Mucosa of stomach (tissue), 1 donor: ENCODE results near the gene SPOUT1.
"Not testable (repeated sequence)": the region's sequence is repeated elsewhere in the genome, so short reads cannot be mapped to it uniquely, and the experiment has no call there.

Experiments used
- H3K27me3 ChIP-seq: one replicate; pipeline ENCODE4 v1.7.0; 2013; ENCODE audit warnings: mild to moderate bottlenecking, low read length; ENCODE audit not compliant: control insufficient read depth, insufficient read depth
- H3K36me3 ChIP-seq: one replicate; pipeline ENCODE4 v1.7.0; 2013; ENCODE audit warnings: low read length; ENCODE audit not compliant: control insufficient read depth, insufficient read depth
- H3K4me1 ChIP-seq: one replicate; pipeline ENCODE4 v1.7.0; 2013; ENCODE audit warnings: mild to moderate bottlenecking, low read length; ENCODE audit not compliant: control insufficient read depth, insufficient read depth
- H3K4me3 ChIP-seq: one replicate; pipeline ENCODE4 v1.7.0; 2013; ENCODE audit warnings: low read length
- H3K9ac ChIP-seq: one replicate; pipeline ENCODE4 v1.7.0; 2013; ENCODE audit warnings: mild to moderate bottlenecking, low read length, moderate library complexity
- H3K9me3 ChIP-seq: one replicate; pipeline ENCODE4 v1.7.0; 2013; ENCODE audit warnings: mild to moderate bottlenecking, low read length, moderate library complexity; ENCODE audit not compliant: control insufficient read depth
- donor health status: Pancreatic carcinoma.

SPOUT1 gene

GRCh38 chr9:128829477-128830251 is at the start of gene SPOUT1:
TSS of gene SPOUT1 (minus strand) at chr9:128829794. CDS start at chr9:128829780, 14 bp downstream.
- H3K36me3 ChIP-seq: no peaks in the 10 kb centered on the region
- H3K9me3 ChIP-seq: no peaks in the 10 kb centered on the region
- H3K4me1 ChIP-seq: peaks cover 15% of the 10 kb centered on the region
- no peaks in the 10 kb centered on the region for H3K27me3 ChIP-seq
- peak within 1 kb of the TSS; percentile 87 for H3K9ac ChIP-seq
- peak within 1 kb of the TSS; percentile 89 for H3K4me3 ChIP-seq

DNA sequence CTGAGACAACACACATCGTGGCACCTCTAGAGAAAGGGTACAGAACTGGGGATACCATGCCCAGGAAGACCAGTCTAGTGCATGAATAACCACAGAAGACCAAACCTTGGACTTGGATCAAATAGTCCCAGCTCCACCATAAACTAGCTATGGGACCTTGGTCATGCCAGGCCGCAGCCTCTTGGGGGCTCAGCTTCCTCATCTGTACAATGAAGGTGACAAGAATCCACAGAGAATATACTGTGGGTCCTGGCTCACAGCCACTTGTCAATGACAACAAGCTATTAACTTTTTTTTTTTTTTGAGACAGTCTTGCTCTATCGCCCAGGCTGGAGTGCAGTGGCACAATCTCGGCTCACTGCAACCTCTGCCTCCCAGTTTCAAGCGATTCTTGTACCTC is 48.3 kb upstream of the SPOUT1 start:
- Histone ChIP-seq H3K4me1 (peaks cover 13% of the 10 kb centered on the region), H3K27me3 (no peaks in the 10 kb centered on the region), H3K36me3 (no peaks in the 10 kb centered on the region), H3K9me3 (no peaks in the 10 kb centered on the region), H3K9ac (no peak overlapping the region), H3K4me3 (no peak overlapping the region)

- not testable (repeated sequence) for H3K4me3 ChIP-seq, H3K9me3 ChIP-seq, H3K9ac ChIP-seq, H3K27me3 ChIP-seq, H3K4me1 ChIP-seq, H3K36me3 ChIP-seq
Observed at GRCh38 chr9:128870941-128871265, 41.3 kb upstream of the SPOUT1 start.

- no peak overlapping the region for H3K4me3 ChIP-seq
- H3K4me1 ChIP-seq: no peaks in the 10 kb centered on the region
- no peaks in the 10 kb centered on the region for H3K36me3 ChIP-seq
- no peak overlapping the region for H3K9ac ChIP-seq
- H3K27me3 ChIP-seq: no peaks in the 10 kb centered on the region
- no peaks in the 10 kb centered on the region for H3K9me3 ChIP-seq
Observed at GRCh38 chr9:128870128-128870940, 40.7 kb upstream of the SPOUT1 start.

- H3K4me3 ChIP-seq: no peak overlapping the region
- no peaks in the 10 kb centered on the region for H3K9me3 ChIP-seq
- H3K27me3 ChIP-seq: no peaks in the 10 kb centered on the region
- H3K36me3 ChIP-seq: no peaks in the 10 kb centered on the region
- no peak overlapping the region for H3K9ac ChIP-seq
- H3K4me1 ChIP-seq: peaks cover 43% of the 10 kb centered on the region
Observed at GRCh38 chr9:128863647-128864046, 34.1 kb upstream of the SPOUT1 start.

DNA sequence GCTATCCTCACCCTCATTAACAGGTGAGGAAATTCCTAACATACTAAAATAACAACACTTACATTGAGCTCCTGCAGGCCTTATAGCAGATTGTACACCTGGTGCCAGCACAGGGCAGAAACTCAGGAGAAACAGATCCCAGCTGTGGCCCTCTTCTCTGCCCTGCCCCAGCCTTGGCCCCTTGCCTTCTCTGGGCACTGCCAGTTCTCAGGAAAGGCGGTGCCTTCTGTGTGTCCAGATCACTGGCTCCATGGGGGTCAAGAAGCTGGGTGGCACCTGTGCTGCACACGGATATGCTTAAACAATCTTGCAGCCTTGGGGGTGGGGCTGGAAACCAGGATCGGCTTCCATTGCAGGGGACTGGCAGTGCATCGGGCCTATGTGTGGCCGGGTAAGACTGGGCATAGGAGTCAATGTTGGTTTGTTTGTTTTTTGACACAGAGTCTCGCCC is 32.8 kb upstream of the SPOUT1 start:
- Histone ChIP-seq H3K4me3 (no peak overlapping the region), H3K9ac (peak overlapping the region; percentile 29), H3K9me3 (no peaks in the 10 kb centered on the region), H3K27me3 (no peaks in the 10 kb centered on the region), H3K36me3 (no peaks in the 10 kb centered on the region), H3K4me1 (peaks cover 43% of the 10 kb centered on the region)

- no peak overlapping the region for H3K9ac ChIP-seq
- H3K4me3 ChIP-seq: no peak overlapping the region
- H3K27me3 ChIP-seq: no peaks in the 10 kb centered on the region
- peaks cover 43% of the 10 kb centered on the region for H3K4me1 ChIP-seq
- no peaks in the 10 kb centered on the region for H3K36me3 ChIP-seq
- no peaks in the 10 kb centered on the region for H3K9me3 ChIP-seq
Observed at GRCh38 chr9:128861501-128861900, 31.9 kb upstream of the SPOUT1 start.

GRCh38 chr9:128860937-128861336 is 31.3 kb upstream of the SPOUT1 start:
- Histone ChIP-seq H3K4me3 (no peak overlapping the region), H3K4me1 (peaks cover 43% of the 10 kb centered on the region), H3K27me3 (no peaks in the 10 kb centered on the region), H3K36me3 (no peaks in the 10 kb centered on the region), H3K9ac (no peak overlapping the region), H3K9me3 (no peaks in the 10 kb centered on the region)

GRCh38 chr9:128858476-128858875 is 28.9 kb upstream of the SPOUT1 start:
- not testable (repeated sequence) for H3K36me3 ChIP-seq, H3K9ac ChIP-seq, H3K27me3 ChIP-seq, H3K9me3 ChIP-seq, H3K4me3 ChIP-seq
- H3K4me1 ChIP-seq: peaks cover 38% of the 10 kb centered on the region

DNA sequence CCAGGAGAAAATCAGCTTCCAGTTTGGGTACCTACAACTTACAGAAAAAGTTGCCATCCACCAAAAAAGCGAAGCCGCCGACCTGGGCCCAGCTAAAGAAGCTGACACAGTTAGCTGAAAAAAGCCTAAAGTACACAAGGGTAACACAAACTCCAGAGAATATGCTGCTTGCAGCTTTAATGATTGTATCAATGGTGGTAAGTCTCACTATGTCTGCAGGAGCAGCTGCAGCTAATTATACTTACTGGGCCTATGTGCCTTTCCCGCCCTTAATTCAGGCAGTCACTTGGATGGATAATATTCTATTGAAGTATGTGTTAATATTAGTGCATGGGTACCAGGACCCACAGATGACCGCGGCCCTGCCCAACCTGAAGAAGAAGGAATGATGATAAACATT is 24.9 kb upstream of the SPOUT1 start:
- H3K27me3 ChIP-seq, H3K4me3 ChIP-seq, H3K4me1 ChIP-seq, H3K9ac ChIP-seq, H3K36me3 ChIP-seq, H3K9me3 ChIP-seq: not testable (repeated sequence)

- not testable (repeated sequence) for H3K9ac ChIP-seq, H3K27me3 ChIP-seq, H3K36me3 ChIP-seq, H3K9me3 ChIP-seq, H3K4me3 ChIP-seq, H3K4me1 ChIP-seq
Observed at GRCh38 chr9:128852646-128853045, 23.1 kb upstream of the SPOUT1 start.

DNA sequence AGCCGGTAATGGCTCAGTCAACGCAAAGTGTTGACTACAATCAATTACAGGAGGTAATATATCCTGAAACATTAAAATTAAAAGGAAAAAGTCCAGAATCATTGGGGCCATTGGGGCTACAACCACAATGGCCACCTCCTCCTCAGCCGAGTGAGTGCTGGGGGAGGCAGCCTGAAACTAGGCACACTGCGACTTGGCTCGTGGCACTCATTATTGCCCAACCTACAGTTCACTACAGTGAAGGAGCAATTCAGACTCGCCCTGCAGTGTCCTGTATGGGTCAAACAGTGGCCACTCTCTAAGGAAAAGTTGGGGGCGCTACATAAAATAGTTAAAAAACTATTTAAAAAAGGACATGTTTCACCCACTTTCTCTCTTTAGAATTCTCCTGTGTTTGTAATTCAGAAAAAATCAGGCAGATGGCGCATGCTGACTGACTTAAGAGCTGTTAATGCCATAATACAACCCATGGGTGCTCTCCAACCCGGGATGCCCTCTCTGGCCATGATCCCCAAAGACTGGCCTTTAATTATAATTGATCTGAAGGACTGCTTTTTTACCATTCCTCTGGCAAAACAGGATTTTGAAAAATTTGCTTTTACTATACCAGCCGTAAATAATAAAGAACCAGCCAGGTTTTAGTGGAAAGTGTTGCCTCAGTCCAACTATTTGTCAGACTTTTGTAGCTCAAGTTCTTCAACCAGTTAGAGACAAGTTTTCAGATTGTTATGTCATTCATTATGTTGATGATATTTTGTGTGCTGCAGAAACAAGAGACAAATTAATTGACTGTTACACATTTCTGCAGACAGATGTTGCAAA is 22.4 kb upstream of the SPOUT1 start:
- not testable (repeated sequence) for H3K36me3 ChIP-seq, H3K4me1 ChIP-seq, H3K27me3 ChIP-seq, H3K9me3 ChIP-seq, H3K4me3 ChIP-seq, H3K9ac ChIP-seq
